ENCODE measurements around the gene NSMCE3. TPM values are rescaled to one million over a fixed set of nuclear protein-coding genes. Genes with fewer than 3 reads are reported as not detected.

The NSMCE3 gene
- 10 to 100 TPM; 10.0 to 11.1 TPM for total RNA-seq

GRCh38 chr15:29269485-29270168 lies at the start of gene NSMCE3:
Gene NSMCE3, minus strand, starts transcription at chr15:29269822. Its CDS starts 117 bp downstream, at chr15:29269705.
- H3K4me1 ChIP-seq (ENCODE audit: control insufficient read depth in 1 of 2, low read depth in 2 of 2) = peaks cover 20 to 22% of the 10 kb centered on the region in 2 donors

GRCh38 chr15:29316422-29316821 lies 46.8 kb upstream of the NSMCE3 start:
- H3K36me3 ChIP-seq = no peaks in the 10 kb centered on the region
- H3K27ac ChIP-seq = no peak overlapping the region
- H3K27me3 ChIP-seq (replicated peaks; ENCODE audit: insufficient read depth) = no peaks in the 10 kb centered on the region
- DNase-seq (ENCODE audit: low spot score) (no peak), ATAC-seq (ENCODE audit: insufficient number of reproducible peaks, low FRiP score, low read depth) (no peak)
- no peak for TF ChIP-seq CTCF (IDR thresholded peaks at IDR 0.05)
- no peaks in the 10 kb centered on the region for H3K4me1 ChIP-seq (ENCODE audit: control insufficient read depth in 1 of 2, low read depth in 2 of 2)
- H3K9me3 ChIP-seq = no peaks in the 10 kb centered on the region
- H3K4me3 ChIP-seq = no peak overlapping the region

More at GRCh38 chr15:29269485-29270168, at the start of gene NSMCE3:
- ATAC-seq (ENCODE audit: insufficient number of reproducible peaks, low FRiP score, low read depth) (peak; percentile 75), DNase-seq (ENCODE audit: low spot score) (peak; percentile 50)
- Histone ChIP-seq H3K27ac (peak within 1 kb of the TSS; percentile 87 to 90), H3K4me3 (peak within 1 kb of the TSS; percentile 90), H3K36me3 (no peaks in the 10 kb centered on the region), H3K9me3 (no peaks in the 10 kb centered on the region), H3K27me3 (replicated peaks; ENCODE audit: insufficient read depth) (no peaks in the 10 kb centered on the region)
- no peak for TF ChIP-seq CTCF (IDR thresholded peaks at IDR 0.05)

GRCh38 chr15:29312387-29312786 lies 42.8 kb upstream of the NSMCE3 start:
- no peak for DNase-seq (ENCODE audit: low spot score)
- Histone ChIP-seq H3K27me3 (replicated peaks; ENCODE audit: insufficient read depth) (no peaks in the 10 kb centered on the region), H3K27ac (no peak overlapping the region), H3K4me1 (ENCODE audit: control insufficient read depth in 1 of 2, low read depth in 2 of 2) (no peaks in the 10 kb centered on the region), H3K36me3 (no peaks in the 10 kb centered on the region), H3K9me3 (no peaks in the 10 kb centered on the region), H3K4me3 (no peak overlapping the region)
- no peak for TF ChIP-seq CTCF (IDR thresholded peaks at IDR 0.05)
- no peak for ATAC-seq (ENCODE audit: insufficient number of reproducible peaks, low FRiP score, low read depth)

DNA sequence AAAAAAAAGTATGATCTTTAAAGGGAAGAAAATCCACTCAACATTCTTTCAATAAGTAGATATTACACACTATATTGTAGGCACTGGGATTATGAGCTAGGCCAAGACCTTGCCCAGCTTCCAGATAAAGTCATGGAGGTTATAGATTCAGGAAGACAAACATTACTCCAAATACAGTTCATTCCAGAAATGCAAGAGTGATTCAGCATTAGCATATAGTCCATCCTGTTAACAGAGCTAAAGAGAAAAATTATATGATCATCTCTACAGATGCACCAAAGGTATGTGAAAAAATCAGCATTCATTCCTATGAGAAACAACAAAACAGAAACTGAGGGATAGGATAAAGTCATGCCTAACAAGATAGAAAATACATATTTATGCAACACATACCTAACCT lies 42.1 kb upstream of the NSMCE3 start:
- no peak for TF ChIP-seq CTCF (IDR thresholded peaks at IDR 0.05)
- Histone ChIP-seq H3K4me1 (ENCODE audit: control insufficient read depth in 1 of 2, low read depth in 2 of 2) (no peaks in the 10 kb centered on the region), H3K27ac (no peak overlapping the region), H3K36me3 (no peaks in the 10 kb centered on the region), H3K27me3 (replicated peaks; ENCODE audit: insufficient read depth) (no peaks in the 10 kb centered on the region), H3K4me3 (no peak overlapping the region), H3K9me3 (no peaks in the 10 kb centered on the region)
- DNase-seq (ENCODE audit: low spot score) (no peak), ATAC-seq (ENCODE audit: insufficient number of reproducible peaks, low FRiP score, low read depth) (no peak)

DNA sequence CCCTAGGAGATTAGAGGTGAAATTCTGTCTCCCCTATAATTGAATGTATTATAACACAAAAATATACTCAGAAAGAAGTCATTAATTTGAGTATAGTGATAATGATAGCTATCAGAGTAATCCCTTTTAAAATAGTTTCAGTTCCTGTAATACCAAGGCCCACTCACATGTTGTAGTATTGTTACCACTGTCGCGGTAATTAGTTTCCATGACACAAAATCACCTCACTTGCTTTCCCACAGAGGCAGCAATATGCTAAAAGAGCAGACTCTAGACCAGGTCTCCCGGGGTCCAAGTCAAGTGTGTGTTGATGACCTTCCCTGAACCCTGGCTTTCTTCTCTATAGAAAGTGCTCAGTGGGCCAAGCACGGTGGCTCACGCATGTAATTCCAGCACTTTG lies 39.5 kb upstream of the NSMCE3 start:
- DNase-seq (ENCODE audit: low spot score) (no peak), ATAC-seq (ENCODE audit: insufficient number of reproducible peaks, low FRiP score, low read depth) (no peak)
- H3K4me1 ChIP-seq (ENCODE audit: control insufficient read depth in 1 of 2, low read depth in 2 of 2) = no peaks in the 10 kb centered on the region
- no peaks in the 10 kb centered on the region for H3K27me3 ChIP-seq (replicated peaks; ENCODE audit: insufficient read depth)
- no peak overlapping the region for H3K27ac ChIP-seq
- no peak for TF ChIP-seq CTCF (IDR thresholded peaks at IDR 0.05)
- no peaks in the 10 kb centered on the region for H3K9me3 ChIP-seq
- no peak overlapping the region for H3K4me3 ChIP-seq
- H3K36me3 ChIP-seq = no peaks in the 10 kb centered on the region

All from thoracic aorta (tissue), 2 donors.